Gastroesophageal sphincter (tissue), 4 donors: ENCODE measurements around the gene JPT1. TPM values are rescaled to one million over a fixed set of nuclear protein-coding genes. Genes with fewer than 3 reads are reported as not detected.
"Not testable (repeated sequence)": the region's sequence is repeated elsewhere in the genome, so short reads cannot be mapped to it uniquely, and the experiment has no call there.

Experiments
- ATAC-seq: fragments of 150-250 bp; one replicate; pipeline ENCODE4 v1.9.1; 2016; ENCODE audit warnings: mild to moderate bottlenecking, moderate library complexity
- H3K27ac ChIP-seq, 4 donors: fragments of 200-600 bp; sonication (generic) in 3 of 4; 1 replicate in 3 of 4; 2 replicates in 1 of 4; pipeline ENCODE4 v1.5.1; 2016 to 2019
- H3K27me3 ChIP-seq: fragments of 200-600 bp; sonication (generic); one replicate; pipeline ENCODE4 v1.5.1; 2019
- H3K36me3 ChIP-seq, 2 donors: fragments of 200-600 bp; sonication (generic); one replicate each; pipeline ENCODE4 v1.5.1; 2019; ENCODE audit warnings: control low read depth in 1 of 2
- H3K4me1 ChIP-seq, 3 donors: fragments of 200-600 bp; sonication (generic); 1 replicate in 2 of 3; 2 replicates in 1 of 3; pipeline ENCODE4 v1.5.1; 2016 to 2019; ENCODE audit warnings: control low read depth in 2 of 3
- H3K4me3 ChIP-seq, 2 donors: fragments of 200-600 bp; sonication (generic); one replicate each; pipeline ENCODE4 v1.5.1; 2019; ENCODE audit warnings: mild to moderate bottlenecking in 1 of 2, moderate library complexity in 1 of 2
- H3K9me3 ChIP-seq, 3 donors: fragments of 200-600 bp; sonication (generic); one replicate each; pipeline ENCODE4 v1.5.1; 2017 to 2019; ENCODE audit warnings: control low read depth in 2 of 3
- CTCF ChIP-seq, 4 experiments: fragments of 200-600 bp in 2 of 4; fragments of 450-650 bp in 2 of 4; sonication (generic) in 1 of 4; IDR thresholded peaks; one replicate each; pipeline ENCODE4 v1.5.1; 2017 to 2019; ENCODE audit warnings: antibody characterized with exemption in 4 of 4, mild to moderate bottlenecking in 2 of 4, moderate library complexity in 2 of 4
- EP300 ChIP-seq: sonication (generic); formaldehyde crosslinking; IDR thresholded peaks from one replicate; pipeline ENCODE4 v1.6.1; 2017; ENCODE audit warnings: antibody characterized with exemption, mild to moderate bottlenecking
- POLR2A ChIP-seq, 2 donors: fragments of 450-650 bp; IDR thresholded peaks; one replicate each; pipeline ENCODE4 v1.6.1; 2017; ENCODE audit warnings: antibody characterized with exemption in 2 of 2, mild to moderate bottlenecking in 2 of 2, moderate library complexity in 1 of 2
- POLR2AphosphoS5 ChIP-seq: sonication (generic); formaldehyde crosslinking; IDR thresholded peaks from one replicate; pipeline ENCODE4 v1.6.1; 2017; ENCODE audit warnings: antibody characterized with exemption
- WGBS, 2 donors: methylation state at CpG; one replicate each; pipeline ENCODE4 v1.1.5; 2018; ENCODE audit warnings: low coverage in 1 of 2; 5-methylcytosine and 5-hydroxymethylcytosine counted together
- total RNA-seq, 4 donors: library from RNA; depleted of rRNA; stranded (reverse); fragments of >200 nt; gene quantifications; one replicate each; pipeline ENCODE4 v1.1.0, GENCODE V29; 2016

JPT1 gene
- total RNA-seq, 4 donors from 2014 or later = 9.3 to 48.5 (median 25.0) TPM

- WGBS, 2 donors = 81 to 83% methylated on average over 10 to 13 of the region's 13 CpGs
These were observed 11.9 kb downstream of the JPT1 start for GRCh38 chr17:75142236-75142971.

GRCh38 chr17:75138519-75138918 is 15.8 kb downstream of the JPT1 start:
- Histone ChIP-seq H3K36me3 (peaks cover 0 to 19% of the 10 kb centered on the region in 2 donors), H3K4me1 (no peaks in the 10 kb centered on the region), H3K4me3 (no peak overlapping the region), H3K27me3 (no peaks in the 10 kb centered on the region), H3K9me3 (no peaks in the 10 kb centered on the region), H3K27ac (no peak overlapping the region)
- TF ChIP-seq EP300 = no peak
- TF ChIP-seq CTCF (IDR thresholded peaks at IDR 0.05) = no peak
- TF ChIP-seq POLR2A (IDR thresholded peaks at IDR 0.05) = no peak
- no peak for TF ChIP-seq POLR2AphosphoS5
- no peak for ATAC-seq
- WGBS, 2 donors = 92 to 100% methylated on average over 4 to 5 of the region's 5 CpGs

More at GRCh38 chr17:75142236-75142971, 11.9 kb downstream of the JPT1 start:
- no peak for ATAC-seq
- Histone ChIP-seq H3K4me3 (no peak overlapping the region), H3K27ac (no peak overlapping the region), H3K9me3 (no peaks in the 10 kb centered on the region), H3K27me3 (no peaks in the 10 kb centered on the region), H3K4me1 (no peaks in the 10 kb centered on the region), H3K36me3 (peaks cover 0 to 48% of the 10 kb centered on the region in 2 donors)
- TF ChIP-seq EP300 = no peak
- TF ChIP-seq POLR2AphosphoS5 = no peak
- TF ChIP-seq CTCF (IDR thresholded peaks at IDR 0.05) = no peak

- not testable (repeated sequence) for H3K27me3 ChIP-seq, H3K9me3 ChIP-seq, H3K4me1 ChIP-seq, H3K4me3 ChIP-seq, ATAC-seq, H3K27ac ChIP-seq
- 91% methylated on average over 6 to 8 of the region's 9 CpGs for WGBS, 2 donors
- peaks cover 0 to 19% of the 10 kb centered on the region in 2 donors for H3K36me3 ChIP-seq
These were observed 16.6 kb downstream of the JPT1 start for GRCh38 chr17:75137762-75138161.

- Histone ChIP-seq H3K4me1 (peaks cover 0 to 12% (median 0%) of the 10 kb centered on the region in 3 donors), H3K36me3 (peaks cover 0 to 12% of the 10 kb centered on the region in 2 donors), H3K27ac (no peak overlapping the region), H3K27me3 (no peaks in the 10 kb centered on the region), H3K9me3 (no peaks in the 10 kb centered on the region), H3K4me3 (no peak overlapping the region)
- WGBS, 2 donors = 93 to 100% methylated on average over 4 to 7 of the region's 8 CpGs
- no peak for TF ChIP-seq POLR2AphosphoS5
- TF ChIP-seq EP300 = no peak
- TF ChIP-seq POLR2A (IDR thresholded peaks at IDR 0.05) = no peak
- TF ChIP-seq CTCF (IDR thresholded peaks at IDR 0.05) = no peak
- no peak for ATAC-seq
These were observed 18.4 kb downstream of the JPT1 start for GRCh38 chr17:75135946-75136345.

- peaks cover 0 to 7% of the 10 kb centered on the region in 2 donors for H3K36me3 ChIP-seq
- H3K4me1 ChIP-seq = peaks cover 0 to 17% (median 2%) of the 10 kb centered on the region in 3 donors
- H3K4me3 ChIP-seq = no peak overlapping the region
- no peak for ATAC-seq
- no peak overlapping the region for H3K27ac ChIP-seq
- WGBS, 2 donors = 84% methylated on average over 5 of the region's 5 CpGs; no CpG with 5 or more reads in 1 of the 2 donors
- TF ChIP-seq CTCF (IDR thresholded peaks at IDR 0.05) = no peak
- TF ChIP-seq POLR2AphosphoS5 = no peak
- no peak for TF ChIP-seq POLR2A (IDR thresholded peaks at IDR 0.05)
- TF ChIP-seq EP300 = no peak
- no peaks in the 10 kb centered on the region for H3K27me3 ChIP-seq
- no peaks in the 10 kb centered on the region for H3K9me3 ChIP-seq
These were observed 18.9 kb downstream of the JPT1 start for GRCh38 chr17:75135452-75135851.

- Histone ChIP-seq H3K36me3 (peaks cover 0 to 16% of the 10 kb centered on the region in 2 donors), H3K4me1 (peaks cover 0 to 23% (median 5%) of the 10 kb centered on the region in 3 donors)
- not testable (repeated sequence) for H3K4me3 ChIP-seq, H3K9me3 ChIP-seq, ATAC-seq, H3K27me3 ChIP-seq, H3K27ac ChIP-seq
- 87 to 89% methylated on average over 5 to 12 of the region's 14 CpGs for WGBS, 2 donors
These were observed 20.5 kb downstream of the JPT1 start for GRCh38 chr17:75133607-75134347.
